Measurements from ENCODE around the gene NTRK1. TPM values are rescaled to one million over a fixed set of nuclear protein-coding genes. Genes with fewer than 3 reads are reported as not detected.

NTRK1 gene
- total RNA-seq, 1 experiment from 2014 or later = 0.24 TPM

DNA sequence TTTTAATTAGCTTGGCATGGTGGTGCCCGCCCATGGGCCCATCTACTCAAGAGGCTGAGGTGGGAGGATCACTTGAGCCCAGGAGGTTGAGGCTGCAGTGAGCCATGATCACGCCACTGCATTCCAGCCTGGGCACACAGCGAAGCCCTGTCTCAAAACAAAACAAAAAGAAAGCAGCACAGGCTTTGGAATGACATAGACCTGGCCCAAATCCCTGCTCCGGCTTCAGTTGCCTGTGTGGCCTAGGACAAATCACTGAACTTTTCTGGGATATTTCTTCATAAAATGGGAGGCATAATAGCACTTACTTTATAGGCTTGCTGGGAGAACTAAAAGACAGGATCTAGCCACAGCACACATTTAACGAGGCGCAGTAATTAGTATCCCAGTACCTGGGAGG, 35.3 kb downstream of the NTRK1 start:
- Histone ChIP-seq H2BK15ac (ENCODE audit: low read depth, low read length) (no peak overlapping the region), H2BK120ac (ENCODE audit: low read depth, low read length, poor library complexity, severe bottlenecking) (no peak overlapping the region), H3K23me2 (ENCODE audit: insufficient read length, low read depth, low read length, poor library complexity, severe bottlenecking) (no peaks in the 10 kb centered on the region), H3T11ph (ENCODE audit: low read length) (no peak overlapping the region), H3K23ac (ENCODE audit: insufficient read length, low read depth, low read length) (no peak overlapping the region), H3K9me3 (ENCODE audit: control insufficient read depth, low read depth, low read length) (no peaks in the 10 kb centered on the region), H4K8ac (replicated peaks; ENCODE audit: insufficient read length, low read depth, low read length) (no peak overlapping the region), H3K4ac (ENCODE audit: low read depth, low read length) (no peak overlapping the region), H3K9ac (ENCODE audit: extremely low read depth, insufficient read length, low read length) (no peak overlapping the region), H3K4me2 (ENCODE audit: insufficient read depth, insufficient read length, low read length) (no peak overlapping the region), H3K27ac (ENCODE audit: insufficient read length, low read depth, low read length) (no peak overlapping the region), H3K79me1 (ENCODE audit: insufficient read depth, low read depth, low read length, poor library complexity, severe bottlenecking) (no peaks in the 10 kb centered on the region), H3K79me2 (ENCODE audit: insufficient read depth, low read length) (no peaks in the 10 kb centered on the region), H2AK5ac (ENCODE audit: insufficient read length, low read length) (no peak overlapping the region), H4K91ac (ENCODE audit: insufficient read length, low read depth, low read length) (no peak overlapping the region), H2BK12ac (ENCODE audit: insufficient read length, low read depth, low read length) (no peak overlapping the region), H3K14ac (ENCODE audit: insufficient read depth, low read length) (no peak overlapping the region), H4K5ac (ENCODE audit: insufficient read length, low read depth, low read length) (no peak overlapping the region), H2BK5ac (ENCODE audit: insufficient read length, low read length) (no peak overlapping the region), H2AFZ (ENCODE audit: low read length) (no peak overlapping the region), H3K4me1 (ENCODE audit: insufficient read depth, low read length) (no peaks in the 10 kb centered on the region), H3K18ac (ENCODE audit: insufficient read length, low read depth, low read length) (no peak overlapping the region), H2BK20ac (ENCODE audit: low read depth, low read length, poor library complexity, severe bottlenecking) (no peak overlapping the region), H4K20me1 (ENCODE audit: control insufficient read depth, insufficient read depth, insufficient read length) (no peaks in the 10 kb centered on the region), H3K27me3 (ENCODE audit: insufficient read depth, low read length) (peaks cover 20% of the 10 kb centered on the region; the same call in 1 of the 2 replicates), H3K56ac (ENCODE audit: insufficient read length, low read depth, low read length) (no peak overlapping the region)
- Mint-ChIP-seq H3K4me3 (no peak overlapping the region), H3K36me3 (ENCODE audit: insufficient read depth in 1 of 3, low read depth in 3 of 3) (no peaks in the 10 kb centered on the region), H3K4me1 (peaks cover 16 to 40% of the 10 kb centered on the region in 2 experiments), H3K27me3 (ENCODE audit: low read depth) (peaks cover 83% of the 10 kb centered on the region), H3K9me3 (no peaks in the 10 kb centered on the region; a peak in 2 of 5 replicates), H3K27ac (no peak overlapping the region; a peak in 1 of 7 replicates)
- no peak for TF ChIP-seq CTCF (conservative IDR thresholded peaks at IDR 0.05)
- DNase-seq = no peak
- WGBS (ENCODE audit: extremely low coverage, insufficient read length, low lambda C conversion rate) = no CpG with 5 or more reads among the region's 6 CpGs

All from H9 (cell line).